Peyer's patch (tissue), 4 donors: ENCODE data around the gene MXD1.

ENCODE experiments used
- CTCF ChIP-seq, 6 experiments: fragments of 450-650 bp in 4 of 6; fragments of 200-600 bp in 2 of 6; sonication (generic) in 1 of 6; IDR thresholded peaks; one replicate each; pipeline ENCODE4 v1.5.1; 2017 to 2019; ENCODE audit warnings: antibody characterized with exemption in 6 of 6, mild to moderate bottlenecking in 3 of 6, moderate library complexity in 1 of 6
- POLR2A ChIP-seq, 2 donors: fragments of 450-650 bp; IDR thresholded peaks; one replicate each; pipeline ENCODE4 v1.5.1; 2017; ENCODE audit warnings: antibody characterized with exemption in 2 of 2, mild to moderate bottlenecking in 2 of 2, moderate library complexity in 2 of 2

- TF ChIP-seq CTCF (IDR thresholded peaks at IDR 0.05) (no peak), POLR2A (IDR thresholded peaks at IDR 0.05) (no peak)
Observed at GRCh38 chr2:69947325-69947931, 32.5 kb downstream of the MXD1 start.
